Mesenchymal stem cell (in vitro differentiated cells and primary cell): ENCODE results near the gene FAM162A.

Experiments used
- DNase-seq: peaks from one replicate; pipeline ENCODE4 v3.0.0-alpha.2; 2013
- H2AFZ ChIP-seq: one replicate; pipeline ENCODE4 v1.6.1; 2013; ENCODE audit warnings: low read depth, mild to moderate bottlenecking, control low read depth, inconsistent platforms, low read length, moderate library complexity
- H2AK5ac ChIP-seq: 2 replicates; pipeline ENCODE4 v1.6.1; 2013; ENCODE audit warnings: low read length, moderate library complexity, mild to moderate bottlenecking, inconsistent platforms; ENCODE audit not compliant: severe bottlenecking
- H2BK120ac ChIP-seq: one replicate; pipeline ENCODE4 v1.6.1; 2013; ENCODE audit warnings: low read depth, mild to moderate bottlenecking, inconsistent platforms, low read length, moderate library complexity
- H2BK12ac ChIP-seq, 2 experiments: one replicate each; pipeline ENCODE4 v1.6.1; 2013; ENCODE audit warnings: inconsistent platforms in 2 of 2, low read length in 2 of 2, mild to moderate bottlenecking in 2 of 2, moderate library complexity in 2 of 2, control low read depth in 1 of 2
- H2BK15ac ChIP-seq: one replicate; pipeline ENCODE4 v1.6.1; 2013; ENCODE audit warnings: mild to moderate bottlenecking, low read depth, inconsistent platforms; ENCODE audit not compliant: poor library complexity, severe bottlenecking
- H2BK5ac ChIP-seq: 2 replicates; pipeline ENCODE4 v1.6.1; 2013; ENCODE audit warnings: low read depth, mild to moderate bottlenecking, low read length, control low read depth, inconsistent platforms; ENCODE audit not compliant: poor library complexity, severe bottlenecking
- H3K14ac ChIP-seq, 2 experiments: one replicate each; pipeline ENCODE4 v1.6.1; 2013; ENCODE audit warnings: inconsistent platforms in 2 of 2, low read length in 2 of 2, control low read depth in 1 of 2, mild to moderate bottlenecking in 1 of 2, moderate library complexity in 1 of 2
- H3K18ac ChIP-seq, 2 experiments: one replicate each; pipeline ENCODE4 v1.6.1; 2013; ENCODE audit warnings: inconsistent platforms in 2 of 2, low read length in 2 of 2, control low read depth in 1 of 2, low read depth in 1 of 2, mild to moderate bottlenecking in 1 of 2
- H3K23ac ChIP-seq, 2 experiments: one replicate each; pipeline ENCODE4 v1.6.1; 2013; ENCODE audit warnings: inconsistent platforms in 2 of 2, low read length in 2 of 2, mild to moderate bottlenecking in 2 of 2, moderate library complexity in 2 of 2, control low read depth in 1 of 2
- H3K27ac ChIP-seq: 2 replicates; pipeline ENCODE4 v1.5.1; 2013; ENCODE audit warnings: mild to moderate bottlenecking, moderate library complexity, low read length, control low read depth, inconsistent platforms; ENCODE audit not compliant: poor library complexity, severe bottlenecking
- H3K27me3 ChIP-seq, 2 experiments: 2 replicates each; pipeline versions ENCODE4 v1.6.1 to v1.7.0; 2013; ENCODE audit warnings: low read length in 2 of 2, mild to moderate bottlenecking in 2 of 2, moderate library complexity in 2 of 2, control low read depth in 1 of 2, inconsistent platforms in 1 of 2; ENCODE audit not compliant: control insufficient read depth in 1 of 2, insufficient read depth in 1 of 2
- H3K36me3 ChIP-seq, 2 experiments: 2 replicates each; pipeline versions ENCODE4 v1.6.1 to v1.7.0; 2013; ENCODE audit warnings: low read length in 2 of 2, control low read depth in 1 of 2, inconsistent platforms in 1 of 2, low read depth in 1 of 2, mild to moderate bottlenecking in 1 of 2; ENCODE audit not compliant: insufficient read depth in 2 of 2, control insufficient read depth in 1 of 2
- H3K4ac ChIP-seq, 2 experiments: one replicate each; pipeline ENCODE4 v1.6.1; 2013; ENCODE audit warnings: inconsistent platforms in 2 of 2, low read length in 2 of 2, mild to moderate bottlenecking in 2 of 2, moderate library complexity in 2 of 2, control low read depth in 1 of 2, low read depth in 1 of 2
- H3K4me1 ChIP-seq: 2 replicates; pipeline ENCODE4 v1.6.1; 2013; ENCODE audit warnings: low read depth, low read length, control low read depth; ENCODE audit not compliant: control insufficient read depth, insufficient read depth
- H3K4me2 ChIP-seq: 2 replicates; pipeline ENCODE4 v1.6.1; 2013; ENCODE audit warnings: low read length, mild to moderate bottlenecking, inconsistent platforms; ENCODE audit not compliant: poor library complexity, severe bottlenecking
- H3K4me3 ChIP-seq, 2 experiments: 2 replicates each; pipeline versions ENCODE4 v1.5.1 to v1.7.0; 2013; ENCODE audit warnings: low read length in 2 of 2, mild to moderate bottlenecking in 2 of 2, control low read depth in 1 of 2, low read depth in 1 of 2; ENCODE audit not compliant: insufficient read depth in 1 of 2
- H3K79me1 ChIP-seq: replicated peaks from 2 replicates; pipeline ENCODE4 v1.6.1; 2013; ENCODE audit warnings: mild to moderate bottlenecking, control low read depth, low read length, inconsistent platforms; ENCODE audit not compliant: poor library complexity, severe bottlenecking
- H3K9ac ChIP-seq: 2 replicates; pipeline ENCODE4 v1.7.0; 2013; ENCODE audit warnings: mild to moderate bottlenecking, low read length, moderate library complexity
- H3K9me3 ChIP-seq: 2 replicates; pipeline ENCODE4 v1.7.0; 2013; ENCODE audit warnings: mild to moderate bottlenecking, low read length; ENCODE audit not compliant: control insufficient read depth
- H4K8ac ChIP-seq: one replicate; pipeline ENCODE4 v1.6.1; 2013; ENCODE audit warnings: inconsistent platforms, mild to moderate bottlenecking, low read length, moderate library complexity
- H4K91ac ChIP-seq: one replicate; pipeline ENCODE4 v1.6.1; 2013; ENCODE audit warnings: mild to moderate bottlenecking, low read length, inconsistent platforms
- WGBS: methylation state at CpG from one replicate; pipeline ENCODE4 v1.1.7; 2013; ENCODE audit warnings: mixed read lengths; 5-methylcytosine and 5-hydroxymethylcytosine counted together

Gene FAM162A

GRCh38 chr3:122427857-122428471 lies 44.0 kb downstream of the FAM162A start:
- Histone ChIP-seq H2AFZ (no peak overlapping the region), H3K79me1 (peaks cover 14% of the 10 kb centered on the region), H3K4ac (no peak overlapping the region), H4K8ac (no peak overlapping the region), H4K91ac (no peak overlapping the region), H3K9ac (no peak overlapping the region), H3K4me1 (no peaks in the 10 kb centered on the region), H3K18ac (no peak overlapping the region), H2BK12ac (no peak overlapping the region), H3K9me3 (no peaks in the 10 kb centered on the region), H3K4me3 (no peak overlapping the region), H3K4me2 (no peak overlapping the region), H3K27ac (no peak overlapping the region), H2BK120ac (no peak overlapping the region), H3K27me3 (no peaks in the 10 kb centered on the region), H3K36me3 (peaks cover 15 to 92% of the 10 kb centered on the region in 2 experiments), H3K14ac (no peak overlapping the region), H2BK5ac (no peak overlapping the region), H2BK15ac (no peak overlapping the region), H3K23ac (no peak overlapping the region), H2AK5ac (no peak overlapping the region)
- no CpG with 5 or more reads among the region's 2 CpGs for WGBS
- DNase-seq: no peak

DNA sequence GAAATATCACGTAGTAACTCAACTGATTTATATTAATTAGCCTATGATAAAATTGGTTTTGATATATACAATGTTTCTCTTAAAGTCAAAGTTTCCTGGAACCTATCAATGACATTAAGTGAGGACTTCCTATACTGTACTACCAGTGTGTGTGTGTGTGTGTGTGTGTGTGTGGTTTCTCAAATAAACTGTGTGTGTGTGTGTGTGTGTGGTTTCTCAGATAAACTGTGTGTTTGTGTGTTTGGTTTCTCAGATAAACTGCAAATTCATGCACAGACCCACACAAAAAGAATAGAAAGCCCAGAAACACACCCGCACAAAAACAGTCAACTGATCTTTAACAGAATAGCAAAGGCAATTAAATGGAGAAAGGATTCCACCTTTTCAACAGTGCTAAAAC lies 46.4 kb downstream of the FAM162A start:
- 96% methylated on average over 1 of the region's 2 CpGs for WGBS
- no peak overlapping the region for H4K8ac ChIP-seq
- H3K9me3 ChIP-seq: no peaks in the 10 kb centered on the region
- H3K9ac ChIP-seq: no peak overlapping the region
- H3K79me1 ChIP-seq: peaks cover 18% of the 10 kb centered on the region
- H3K4me3 ChIP-seq: no peak overlapping the region
- H2AK5ac ChIP-seq: no peak overlapping the region
- H3K4me1 ChIP-seq: no peaks in the 10 kb centered on the region
- no peak overlapping the region for H4K91ac ChIP-seq
- H3K18ac ChIP-seq: no peak overlapping the region
- no peak overlapping the region for H3K4ac ChIP-seq
- no peak for DNase-seq
- no peak overlapping the region for H3K14ac ChIP-seq
- no peak overlapping the region for H2BK5ac ChIP-seq
- no peak overlapping the region for H2AFZ ChIP-seq
- H2BK12ac ChIP-seq: no peak overlapping the region
- no peak overlapping the region for H2BK120ac ChIP-seq
- no peak overlapping the region for H3K23ac ChIP-seq
- H3K27me3 ChIP-seq: no peaks in the 10 kb centered on the region
- H2BK15ac ChIP-seq: no peak overlapping the region
- H3K36me3 ChIP-seq: peaks cover 15 to 89% of the 10 kb centered on the region in 2 experiments
- H3K4me2 ChIP-seq: no peak overlapping the region
- H3K27ac ChIP-seq: no peak overlapping the region

DNA sequence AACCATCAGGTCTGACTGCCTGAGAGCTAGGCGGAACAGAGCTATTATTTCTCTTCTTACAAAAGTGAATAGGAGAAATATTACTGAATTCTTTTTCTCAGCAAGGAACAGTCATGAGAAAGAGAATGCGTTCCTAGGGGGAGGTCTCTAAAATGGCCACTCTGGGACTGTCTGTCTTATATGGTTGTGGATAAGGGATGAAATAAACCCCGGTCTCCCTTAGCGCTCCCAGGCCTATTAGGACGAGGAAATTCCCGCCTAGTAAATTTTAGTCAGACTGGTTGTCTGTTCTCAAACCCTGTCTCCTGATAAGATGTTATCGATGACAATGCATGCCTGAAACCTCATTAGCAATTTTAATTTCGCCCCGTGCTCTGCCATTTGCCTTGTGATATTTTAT lies 52.0 kb downstream of the FAM162A start:
- H3K23ac ChIP-seq: no peak overlapping the region
- H4K91ac ChIP-seq: no peak overlapping the region
- no peak overlapping the region for H3K14ac ChIP-seq
- no peaks in the 10 kb centered on the region for H3K27me3 ChIP-seq
- 99% methylated on average over 9 of the region's 9 CpGs for WGBS
- H3K79me1 ChIP-seq: peaks cover 21% of the 10 kb centered on the region
- no peak overlapping the region for H2BK5ac ChIP-seq
- peaks cover 4% of the 10 kb centered on the region for H3K9me3 ChIP-seq
- DNase-seq: no peak
- no peak overlapping the region for H2BK120ac ChIP-seq
- H3K27ac ChIP-seq: no peak overlapping the region
- no peak overlapping the region for H3K18ac ChIP-seq
- H4K8ac ChIP-seq: no peak overlapping the region
- no peak overlapping the region for H2BK15ac ChIP-seq
- no peak overlapping the region for H3K4me2 ChIP-seq
- no peak overlapping the region for H2BK12ac ChIP-seq
- H3K9ac ChIP-seq: no peak overlapping the region
- no peak overlapping the region for H2AFZ ChIP-seq
- H3K4me1 ChIP-seq: no peaks in the 10 kb centered on the region
- no peak overlapping the region for H3K4me3 ChIP-seq
- peaks cover 25 to 92% of the 10 kb centered on the region in 2 experiments for H3K36me3 ChIP-seq
- H2AK5ac ChIP-seq: no peak overlapping the region
- H3K4ac ChIP-seq: no peak overlapping the region

GRCh38 chr3:122443090-122443489 lies 59.1 kb downstream of the FAM162A start:
- Histone ChIP-seq H3K9me3 (no peaks in the 10 kb centered on the region), H2AFZ (no peak overlapping the region), H4K8ac (no peak overlapping the region), H2AK5ac (no peak overlapping the region), H4K91ac (no peak overlapping the region), H3K79me1 (peaks cover 14% of the 10 kb centered on the region), H3K27me3 (no peaks in the 10 kb centered on the region), H2BK12ac (no peak overlapping the region), H3K23ac (no peak overlapping the region), H2BK120ac (no peak overlapping the region), H2BK15ac (no peak overlapping the region), H2BK5ac (no peak overlapping the region), H3K27ac (no peak overlapping the region), H3K4me1 (peaks cover 2% of the 10 kb centered on the region), H3K36me3 (peaks cover 19 to 73% of the 10 kb centered on the region in 2 experiments), H3K4me3 (no peak overlapping the region), H3K18ac (no peak overlapping the region), H3K9ac (no peak overlapping the region), H3K14ac (no peak overlapping the region), H3K4ac (no peak overlapping the region), H3K4me2 (no peak overlapping the region)
- WGBS: 79% methylated on average over 10 of the region's 10 CpGs
- DNase-seq: no peak
